Measurements from ENCODE around the gene GLB1L. TPM values are rescaled to one million over a fixed set of nuclear protein-coding genes. Genes with fewer than 3 reads are reported as not detected.

GLB1L gene
- total RNA-seq, 4 donors from 2014 or later = 5.9 to 9.7 (median 6.6) TPM

DNA sequence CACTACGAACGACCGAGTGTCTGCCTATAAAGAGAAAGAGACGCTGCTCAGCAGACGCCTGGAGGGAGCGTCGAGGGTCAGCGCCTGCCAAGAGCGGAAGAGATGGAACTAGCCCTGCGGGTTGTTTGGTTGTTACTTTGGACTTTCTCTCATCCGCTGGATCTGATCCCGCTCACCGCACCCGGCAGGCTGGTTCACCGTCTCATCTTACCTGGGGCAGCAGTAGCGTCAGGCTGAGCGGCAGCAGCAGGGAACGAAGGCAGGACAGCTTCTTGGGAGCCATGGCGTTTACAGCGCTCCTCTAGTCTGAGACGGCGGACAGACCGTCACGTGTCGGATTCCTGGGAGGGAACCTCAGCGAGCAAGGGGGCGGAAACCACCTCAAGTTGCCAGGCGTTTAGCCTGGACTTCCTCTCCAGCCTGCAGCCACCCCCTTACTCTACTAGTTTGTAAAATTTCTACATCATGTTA, 1.9 kb downstream of the GLB1L start:
- Histone ChIP-seq H3K4me1 (peaks cover 3 to 35% (median 8%) of the 10 kb centered on the region in 3 donors), H3K36me3 (peaks cover 0 to 32% of the 10 kb centered on the region in 2 donors), H3K9me3 (no peaks in the 10 kb centered on the region), H3K27ac (peak overlapping the region in 2 of 4 donors; percentile 7 to 33), H3K4me3 (peak overlapping the region in 1 of 2 donors; percentile 36), H3K27me3 (no peaks in the 10 kb centered on the region)
- TF ChIP-seq POLR2AphosphoS5 (IDR thresholded peaks at IDR 0.05) = no peak
- no peak for TF ChIP-seq EP300 (IDR thresholded peaks at IDR 0.05)
- no peak for TF ChIP-seq CTCF (IDR thresholded peaks at IDR 0.05)
- TF ChIP-seq POLR2A (IDR thresholded peaks at IDR 0.05) = no peak
- WGBS, 2 donors (ENCODE audit: low coverage in 1 of 2) = 21 to 35% methylated on average over 7 to 14 of the region's 28 CpGs
- ATAC-seq = no peak

GRCh38 chr2:219234331-219234730, 10.9 kb downstream of the GLB1L start:
- ATAC-seq = no peak
- WGBS, 2 donors (ENCODE audit: low coverage in 1 of 2) = 76 to 79% methylated on average over 3 of the region's 3 CpGs

GRCh38 chr2:219230059-219230540, 15.1 kb downstream of the GLB1L start:
- no peak for TF ChIP-seq POLR2A (IDR thresholded peaks at IDR 0.05)
- TF ChIP-seq POLR2AphosphoS5 (IDR thresholded peaks at IDR 0.05) = no peak
- no peak for TF ChIP-seq EP300 (IDR thresholded peaks at IDR 0.05)
- TF ChIP-seq CTCF (IDR thresholded peaks at IDR 0.05) = no peak
- Histone ChIP-seq H3K9me3 (no peaks in the 10 kb centered on the region), H3K36me3 (peaks cover 0 to 59% of the 10 kb centered on the region in 2 donors), H3K27ac (peak overlapping the region; percentile 70 to 96 (median 96)), H3K27me3 (no peaks in the 10 kb centered on the region), H3K4me1 (peaks cover 0 to 40% (median 19%) of the 10 kb centered on the region in 3 donors), H3K4me3 (peak overlapping the region; percentile 67 to 78)
- ATAC-seq = peak; percentile 12
- 0% methylated on average over 2 to 3 of the region's 24 CpGs for WGBS, 2 donors (ENCODE audit: low coverage in 1 of 2)

More at GRCh38 chr2:219234331-219234730, 10.9 kb downstream of the GLB1L start:
- Histone ChIP-seq H3K27ac (no peak overlapping the region), H3K9me3 (no peaks in the 10 kb centered on the region), H3K4me3 (no peak overlapping the region), H3K36me3 (peaks cover 0 to 78% of the 10 kb centered on the region in 2 donors), H3K4me1 (peaks cover 0 to 20% (median 6%) of the 10 kb centered on the region in 3 donors), H3K27me3 (no peaks in the 10 kb centered on the region)
- no peak for TF ChIP-seq POLR2A (IDR thresholded peaks at IDR 0.05)
- no peak for TF ChIP-seq CTCF (IDR thresholded peaks at IDR 0.05)
- no peak for TF ChIP-seq POLR2AphosphoS5 (IDR thresholded peaks at IDR 0.05)
- no peak for TF ChIP-seq EP300 (IDR thresholded peaks at IDR 0.05)

DNA sequence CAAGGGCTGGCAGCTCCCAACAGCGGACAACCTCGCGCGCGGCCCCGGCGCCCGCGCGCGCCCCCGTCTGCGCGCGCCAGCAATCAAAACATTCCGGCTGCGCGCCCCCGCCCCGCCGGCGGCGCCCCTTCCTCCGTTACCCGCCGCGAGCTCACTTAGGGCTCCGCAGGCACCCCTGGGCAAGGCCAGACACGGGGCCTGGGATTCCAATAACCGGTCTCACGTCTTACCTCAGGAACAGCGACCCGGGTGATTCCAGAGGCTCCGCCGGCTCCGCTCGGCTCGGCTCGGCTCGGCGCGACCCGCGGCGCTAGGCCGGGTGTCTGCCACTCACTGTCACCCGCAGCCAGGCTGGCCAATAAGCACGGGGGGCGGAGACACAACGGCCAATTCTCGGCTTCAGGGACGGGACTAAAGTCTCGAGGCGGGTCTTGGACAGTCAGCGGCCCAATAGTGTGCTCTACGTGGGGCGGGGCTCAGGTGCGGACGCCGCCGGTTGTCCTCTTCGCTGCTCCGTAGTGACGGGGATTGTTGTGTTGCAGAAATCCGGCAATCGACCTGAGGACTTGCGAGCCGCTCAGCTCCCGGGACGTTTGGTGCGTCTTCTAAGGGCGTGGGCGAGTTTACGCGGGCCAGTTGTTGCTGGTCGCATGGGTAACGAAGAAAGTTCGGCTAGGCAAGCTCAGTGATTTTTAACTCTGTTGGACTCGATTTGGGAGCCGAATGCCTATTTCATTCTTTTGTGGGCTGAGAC, 15.8 kb downstream of the GLB1L start, which contains the start of the genes ANKZF1 and ATG9A:
ANKZF1 (plus strand) TSS at position 502 of the 754 bp plus-strand sequence. CDS start 452 bp downstream, outside the sequence.
ATG9A (minus strand) TSS at position 332 of the 754 bp plus-strand sequence. CDS start 1,612 bp downstream, outside the sequence.
- H3K4me3 ChIP-seq = peak within 1 kb of the TSS; percentile 67 to 78
- TF ChIP-seq EP300 (IDR thresholded peaks at IDR 0.05) (no peak), POLR2A (IDR thresholded peaks at IDR 0.05) (peak; percentile 69 to 81), CTCF (IDR thresholded peaks at IDR 0.05) (peak in 2 of 4 experiments; percentile 14 to 21), POLR2AphosphoS5 (IDR thresholded peaks at IDR 0.05) (peak; percentile 98)
- H3K36me3 ChIP-seq = peaks cover 0 to 59% of the 10 kb centered on the region in 2 donors
- 4% methylated on average over 11 of the region's 80 CpGs; no CpG with 5 or more reads in 1 of the 2 donors for WGBS, 2 donors (ENCODE audit: low coverage in 1 of 2)
- H3K27ac ChIP-seq = peak within 1 kb of the TSS; percentile 77 to 96 (median 96)
- ATAC-seq = peak; percentile 99
- H3K9me3 ChIP-seq = no peaks in the 10 kb centered on the region
- H3K27me3 ChIP-seq = no peaks in the 10 kb centered on the region
- peaks cover 0 to 40% (median 19%) of the 10 kb centered on the region in 3 donors for H3K4me1 ChIP-seq

Data from gastroesophageal sphincter (tissue), 4 donors.